Omental fat pad (tissue), 4 donors: ENCODE measurements around the gene JAKMIP1. TPM values are rescaled to one million over a fixed set of nuclear protein-coding genes. Genes with fewer than 3 reads are reported as not detected.
"Not testable (repeated sequence)": the region's sequence is repeated elsewhere in the genome, so short reads cannot be mapped to it uniquely, and the experiment has no call there.

Source experiments
- ATAC-seq: fragments of 150-250 bp; one replicate; pipeline ENCODE4 v1.9.1; 2016; ENCODE audit warnings: mild to moderate bottlenecking, moderate library complexity; ENCODE audit not compliant: low FRiP score
- DNase-seq: peaks from one replicate; pipeline ENCODE4 v3.0.0-alpha.2; 2019; ENCODE audit warnings: low spot score
- CTCF ChIP-seq, 3 donors: fragments of 450-650 bp; IDR thresholded peaks; one replicate each; pipeline ENCODE4 v1.5.1; 2016 to 2017; ENCODE audit warnings: antibody characterized with exemption in 3 of 3, mild to moderate bottlenecking in 3 of 3, moderate library complexity in 2 of 3
- total RNA-seq, 4 donors: library from RNA; depleted of rRNA; stranded (reverse); fragments of >200 nt; gene quantifications; one replicate each; pipeline ENCODE4 v1.1.0, GENCODE V29; 2016

JAKMIP1 gene
- total RNA-seq, 4 donors from 2014 or later, result 0.48 to 1.0 (median 0.63) TPM; not detected in 1

GRCh38 chr4:5996641-5997040 lies 203.7 kb downstream of the JAKMIP1 start:
- DNase-seq (no peak), ATAC-seq (no peak)
- TF ChIP-seq CTCF (IDR thresholded peaks at IDR 0.05), result no peak

- ATAC-seq, result no peak
- no peak for DNase-seq
- no peak for TF ChIP-seq CTCF (IDR thresholded peaks at IDR 0.05)
These were observed 204.3 kb downstream of the JAKMIP1 start for GRCh38 chr4:5995901-5996623.

- TF ChIP-seq CTCF (IDR thresholded peaks at IDR 0.05), result no peak
- no peak for ATAC-seq
- no peak for DNase-seq
These were observed 206.2 kb downstream of the JAKMIP1 start for GRCh38 chr4:5993876-5994811.

DNA sequence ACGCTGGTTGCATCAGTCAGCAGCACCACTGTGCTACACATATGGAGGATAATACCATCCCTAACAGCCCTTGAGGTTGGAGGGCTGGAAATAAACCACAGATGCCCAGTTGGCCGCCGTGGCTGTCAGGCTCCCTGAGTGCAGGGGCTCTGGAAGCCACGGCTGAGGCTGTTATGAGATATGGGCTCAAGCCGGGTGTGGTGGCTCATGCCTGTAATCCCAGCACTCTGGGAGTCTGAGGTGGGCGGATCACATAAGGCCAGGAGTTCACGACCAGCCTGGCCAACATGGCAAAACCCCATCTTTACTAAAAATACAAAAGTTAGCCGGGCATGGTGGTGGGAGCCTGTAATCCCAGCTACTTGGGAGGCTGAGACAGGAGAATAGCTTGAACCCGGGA lies 207.0 kb downstream of the JAKMIP1 start:
- DNase-seq, ATAC-seq: not testable (repeated sequence)

DNA sequence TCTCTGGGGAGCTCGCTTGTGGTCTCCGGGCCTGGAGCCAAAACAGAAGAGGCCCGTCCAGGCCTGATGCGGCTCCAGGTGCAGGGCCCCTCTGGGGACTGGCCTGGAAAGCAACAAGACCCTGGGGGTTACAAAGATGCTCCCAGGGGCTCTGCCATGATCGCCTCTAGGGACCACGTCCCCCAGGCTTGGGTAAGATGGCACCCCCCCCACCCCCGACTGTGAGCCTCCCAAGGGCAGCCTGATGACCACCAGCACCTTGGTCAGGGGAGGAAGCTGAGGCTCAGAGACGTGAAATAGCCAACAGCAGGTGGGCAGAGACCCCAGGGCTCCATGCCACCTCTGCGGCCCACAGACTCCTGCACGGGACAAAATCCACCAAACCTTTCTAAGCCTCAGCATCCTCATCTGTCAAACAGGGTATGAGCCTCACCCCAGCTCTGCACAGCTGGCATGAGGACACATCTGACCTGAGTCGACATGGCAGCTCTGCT lies 207.5 kb downstream of the JAKMIP1 start:
- no peak for TF ChIP-seq CTCF (IDR thresholded peaks at IDR 0.05)
- no peak for DNase-seq

GRCh38 chr4:5992171-5992827 lies 208.1 kb downstream of the JAKMIP1 start:
- TF ChIP-seq CTCF (IDR thresholded peaks at IDR 0.05), result no peak
- DNase-seq, result no peak
- no peak for ATAC-seq

More for the DNA sequence above, 207.5 kb downstream of the JAKMIP1 start:
- ATAC-seq, result no peak

DNA sequence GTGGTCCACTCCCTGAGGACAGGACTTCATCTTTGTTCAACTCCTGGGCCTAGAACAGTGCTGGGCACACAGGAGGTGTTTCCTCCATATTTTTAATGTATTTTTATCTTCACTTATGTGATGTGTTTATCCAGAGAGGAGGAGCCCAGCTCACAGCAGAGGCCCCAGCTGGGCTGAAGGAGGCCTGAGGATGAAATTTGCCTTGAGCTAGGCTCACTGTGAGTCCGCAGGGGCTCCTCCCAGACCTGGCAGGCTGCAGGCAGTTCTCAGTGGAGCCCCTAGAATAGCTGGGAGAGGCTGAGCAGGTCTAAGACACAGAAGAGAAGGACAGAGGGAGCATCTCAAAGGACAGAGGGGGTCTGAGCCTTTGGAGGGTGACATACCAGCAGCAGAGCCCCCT lies 208.9 kb downstream of the JAKMIP1 start:
- no peak for TF ChIP-seq CTCF (IDR thresholded peaks at IDR 0.05)
- ATAC-seq, result no peak
- no peak for DNase-seq
